GM12878 (cell line): Measurements from ENCODE around the gene ZNF726.

ENCODE experiments used
- CHD1 ChIP-seq: IDR thresholded peaks from 2 replicates; pipeline ENCODE4 v1.6.1; 2012; ENCODE audit warnings: low read depth, low read length, improper control_type of control experiment
- CTCF ChIP-seq, 3 experiments: IDR thresholded peaks in 2 of 3; conservative IDR thresholded peaks in 1 of 3; 2 replicates each; pipeline ENCODE4 v1.5.1; 2011; ENCODE audit warnings: low read depth in 3 of 3, low read length in 3 of 3, mild to moderate bottlenecking in 3 of 3, control low read depth in 2 of 3, moderate library complexity in 2 of 3, inconsistent platforms in 1 of 3, mixed read lengths in 1 of 3; ENCODE audit not compliant: control insufficient read depth in 2 of 3, insufficient read depth in 1 of 3; ENCODE audit errors: extremely low read depth in 1 of 3
- HDGF ChIP-seq: fragments of 450-650 bp; IDR thresholded peaks from 2 replicates; pipeline ENCODE4 v1.6.1; 2016; ENCODE audit warnings: antibody characterized with exemption
- JUND ChIP-seq: IDR thresholded peaks from 2 replicates; pipeline ENCODE4 v1.6.1; 2012; ENCODE audit warnings: low read depth, mild to moderate bottlenecking, low read length, improper control_type of control experiment, moderate library complexity
- MEF2A ChIP-seq: IDR thresholded peaks from 2 replicates; pipeline ENCODE4 v1.6.1; 2011; ENCODE audit warnings: low read depth, mild to moderate bottlenecking, low read length, moderate library complexity; ENCODE audit not compliant: insufficient read depth
- MXI1 ChIP-seq: fragments of 150-350 bp; IDR thresholded peaks from 2 replicates; pipeline ENCODE4 v1.6.1; 2011; ENCODE audit warnings: low read depth, mild to moderate bottlenecking, inconsistent platforms, low read length, improper control_type of control experiment
- MYC ChIP-seq: IDR thresholded peaks from 2 replicates; pipeline ENCODE4 v1.6.1; 2011; ENCODE audit warnings: mild to moderate bottlenecking, low read length, moderate library complexity, inconsistent platforms; ENCODE audit not compliant: insufficient read depth, insufficient replicate concordance, insufficient read length, severe bottlenecking
- NFYB ChIP-seq: IDR thresholded peaks from 2 replicates; pipeline ENCODE4 v1.6.1; 2011; ENCODE audit warnings: low read depth, mild to moderate bottlenecking, low read length, improper control_type of control experiment, moderate library complexity; ENCODE audit not compliant: insufficient read depth
- SUPT20H ChIP-seq: IDR thresholded peaks from 2 replicates; pipeline ENCODE4 v1.6.1; 2011; ENCODE audit warnings: low read depth, mild to moderate bottlenecking, low read length, moderate library complexity, borderline replicate concordance; ENCODE audit not compliant: control insufficient read depth
- TARDBP ChIP-seq: IDR thresholded peaks from 2 replicates; pipeline ENCODE4 v1.6.1; 2016; ENCODE audit warnings: borderline replicate concordance
- TCF12 ChIP-seq: IDR thresholded peaks from 2 replicates; pipeline ENCODE4 v1.6.1; 2011; ENCODE audit warnings: low read depth, mild to moderate bottlenecking, low read length
- ZNF274 ChIP-seq: IDR thresholded peaks from one replicate; pipeline ENCODE4 v1.8.0; 2011; ENCODE audit not compliant: insufficient read length, insufficient read depth
- TF ChIP-seq, protein P1 (sequence below): IDR thresholded peaks from 2 replicates; pipeline ENCODE4 v1.6.1; 2012; ENCODE audit warnings: mild to moderate bottlenecking, low read depth, low read length
- TF ChIP-seq, protein P2 (sequence below): IDR thresholded peaks from 2 replicates; pipeline ENCODE4 v1.6.1; 2011; ENCODE audit warnings: borderline replicate concordance, low read depth, mild to moderate bottlenecking, moderate library complexity, low read length; ENCODE audit not compliant: insufficient read depth, poor library complexity, severe bottlenecking

DNA sequence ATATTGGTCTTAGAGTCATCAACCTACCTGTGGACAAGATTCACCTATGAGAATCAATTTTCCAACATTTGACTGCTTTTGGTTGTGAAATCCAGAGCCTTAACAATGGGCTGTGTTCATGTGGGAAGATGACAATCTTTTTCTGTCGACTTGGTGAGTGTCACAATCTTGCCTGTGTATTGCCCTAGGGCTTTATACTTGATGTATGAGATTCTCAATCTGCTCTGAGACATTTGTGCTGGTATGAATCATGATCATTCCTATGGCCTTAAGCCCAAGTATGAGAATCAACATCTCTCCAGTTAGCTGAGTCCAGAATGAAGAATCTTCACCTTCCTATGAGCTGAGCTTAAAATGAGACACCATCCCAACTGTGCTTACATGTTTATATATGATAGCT is 68.7 kb downstream of the ZNF726 start:
- TF ChIP-seq CHD1 (no peak), ZNF274 (no peak), SUPT20H (no peak), CTCF (IDR thresholded peaks at IDR 0.05 in 2 of 3, conservative IDR thresholded peaks at IDR 0.05 in 1 of 3; ENCODE audit: control insufficient read depth in 2 of 3, extremely low read depth in 1 of 3, insufficient read depth in 1 of 3, low read depth in 3 of 3, low read length in 3 of 3) (no peak), MXI1 (no peak), MYC (no peak), TCF12 (no peak), TARDBP (no peak), MEF2A (no peak), JUND (no peak), NFYB (no peak), HDGF (no peak)
- TF ChIP-seq, protein P1, sequence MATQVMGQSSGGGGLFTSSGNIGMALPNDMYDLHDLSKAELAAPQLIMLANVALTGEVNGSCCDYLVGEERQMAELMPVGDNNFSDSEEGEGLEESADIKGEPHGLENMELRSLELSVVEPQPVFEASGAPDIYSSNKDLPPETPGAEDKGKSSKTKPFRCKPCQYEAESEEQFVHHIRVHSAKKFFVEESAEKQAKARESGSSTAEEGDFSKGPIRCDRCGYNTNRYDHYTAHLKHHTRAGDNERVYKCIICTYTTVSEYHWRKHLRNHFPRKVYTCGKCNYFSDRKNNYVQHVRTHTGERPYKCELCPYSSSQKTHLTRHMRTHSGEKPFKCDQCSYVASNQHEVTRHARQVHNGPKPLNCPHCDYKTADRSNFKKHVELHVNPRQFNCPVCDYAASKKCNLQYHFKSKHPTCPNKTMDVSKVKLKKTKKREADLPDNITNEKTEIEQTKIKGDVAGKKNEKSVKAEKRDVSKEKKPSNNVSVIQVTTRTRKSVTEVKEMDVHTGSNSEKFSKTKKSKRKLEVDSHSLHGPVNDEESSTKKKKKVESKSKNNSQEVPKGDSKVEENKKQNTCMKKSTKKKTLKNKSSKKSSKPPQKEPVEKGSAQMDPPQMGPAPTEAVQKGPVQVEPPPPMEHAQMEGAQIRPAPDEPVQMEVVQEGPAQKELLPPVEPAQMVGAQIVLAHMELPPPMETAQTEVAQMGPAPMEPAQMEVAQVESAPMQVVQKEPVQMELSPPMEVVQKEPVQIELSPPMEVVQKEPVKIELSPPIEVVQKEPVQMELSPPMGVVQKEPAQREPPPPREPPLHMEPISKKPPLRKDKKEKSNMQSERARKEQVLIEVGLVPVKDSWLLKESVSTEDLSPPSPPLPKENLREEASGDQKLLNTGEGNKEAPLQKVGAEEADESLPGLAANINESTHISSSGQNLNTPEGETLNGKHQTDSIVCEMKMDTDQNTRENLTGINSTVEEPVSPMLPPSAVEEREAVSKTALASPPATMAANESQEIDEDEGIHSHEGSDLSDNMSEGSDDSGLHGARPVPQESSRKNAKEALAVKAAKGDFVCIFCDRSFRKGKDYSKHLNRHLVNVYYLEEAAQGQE: no peak
- TF ChIP-seq, protein P2, sequence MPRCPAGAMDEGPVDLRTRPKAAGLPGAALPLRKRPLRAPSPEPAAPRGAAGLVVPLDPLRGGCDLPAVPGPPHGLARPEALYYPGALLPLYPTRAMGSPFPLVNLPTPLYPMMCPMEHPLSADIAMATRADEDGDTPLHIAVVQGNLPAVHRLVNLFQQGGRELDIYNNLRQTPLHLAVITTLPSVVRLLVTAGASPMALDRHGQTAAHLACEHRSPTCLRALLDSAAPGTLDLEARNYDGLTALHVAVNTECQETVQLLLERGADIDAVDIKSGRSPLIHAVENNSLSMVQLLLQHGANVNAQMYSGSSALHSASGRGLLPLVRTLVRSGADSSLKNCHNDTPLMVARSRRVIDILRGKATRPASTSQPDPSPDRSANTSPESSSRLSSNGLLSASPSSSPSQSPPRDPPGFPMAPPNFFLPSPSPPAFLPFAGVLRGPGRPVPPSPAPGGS: no peak
